B cell (primary cell): ENCODE data around the gene DDX21.

Experiments
- EZH2 ChIP-seq: IDR thresholded peaks from 2 replicates; pipeline ENCODE4 v1.6.1; 2012; ENCODE audit warnings: borderline replicate concordance, low read depth, mild to moderate bottlenecking, moderate library complexity, low read length; ENCODE audit not compliant: insufficient read depth, poor library complexity, severe bottlenecking
- TF ChIP-seq, protein P1 (sequence below): fragments of 200-600 bp; IDR thresholded peaks from one replicate; pipeline ENCODE4 v1.8.0; 2022; ENCODE audit warnings: antibody characterized with exemption, mild to moderate bottlenecking

- TF ChIP-seq, protein P1, sequence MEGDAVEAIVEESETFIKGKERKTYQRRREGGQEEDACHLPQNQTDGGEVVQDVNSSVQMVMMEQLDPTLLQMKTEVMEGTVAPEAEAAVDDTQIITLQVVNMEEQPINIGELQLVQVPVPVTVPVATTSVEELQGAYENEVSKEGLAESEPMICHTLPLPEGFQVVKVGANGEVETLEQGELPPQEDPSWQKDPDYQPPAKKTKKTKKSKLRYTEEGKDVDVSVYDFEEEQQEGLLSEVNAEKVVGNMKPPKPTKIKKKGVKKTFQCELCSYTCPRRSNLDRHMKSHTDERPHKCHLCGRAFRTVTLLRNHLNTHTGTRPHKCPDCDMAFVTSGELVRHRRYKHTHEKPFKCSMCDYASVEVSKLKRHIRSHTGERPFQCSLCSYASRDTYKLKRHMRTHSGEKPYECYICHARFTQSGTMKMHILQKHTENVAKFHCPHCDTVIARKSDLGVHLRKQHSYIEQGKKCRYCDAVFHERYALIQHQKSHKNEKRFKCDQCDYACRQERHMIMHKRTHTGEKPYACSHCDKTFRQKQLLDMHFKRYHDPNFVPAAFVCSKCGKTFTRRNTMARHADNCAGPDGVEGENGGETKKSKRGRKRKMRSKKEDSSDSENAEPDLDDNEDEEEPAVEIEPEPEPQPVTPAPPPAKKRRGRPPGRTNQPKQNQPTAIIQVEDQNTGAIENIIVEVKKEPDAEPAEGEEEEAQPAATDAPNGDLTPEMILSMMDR: no peak
- no peak for TF ChIP-seq EZH2
Observed at GRCh38 chr10:68950598-68950997, 5.4 kb upstream of the DDX21 start.
